ENCODE results near the gene RFTN1.

- TF ChIP-seq ISL1 (CRISPR knock-in tag; IDR thresholded peaks at IDR 0.05) (no peak), RARB (CRISPR knock-in tag; IDR thresholded peaks at IDR 0.05) (no peak)
- TF ChIP-seq, protein P1, sequence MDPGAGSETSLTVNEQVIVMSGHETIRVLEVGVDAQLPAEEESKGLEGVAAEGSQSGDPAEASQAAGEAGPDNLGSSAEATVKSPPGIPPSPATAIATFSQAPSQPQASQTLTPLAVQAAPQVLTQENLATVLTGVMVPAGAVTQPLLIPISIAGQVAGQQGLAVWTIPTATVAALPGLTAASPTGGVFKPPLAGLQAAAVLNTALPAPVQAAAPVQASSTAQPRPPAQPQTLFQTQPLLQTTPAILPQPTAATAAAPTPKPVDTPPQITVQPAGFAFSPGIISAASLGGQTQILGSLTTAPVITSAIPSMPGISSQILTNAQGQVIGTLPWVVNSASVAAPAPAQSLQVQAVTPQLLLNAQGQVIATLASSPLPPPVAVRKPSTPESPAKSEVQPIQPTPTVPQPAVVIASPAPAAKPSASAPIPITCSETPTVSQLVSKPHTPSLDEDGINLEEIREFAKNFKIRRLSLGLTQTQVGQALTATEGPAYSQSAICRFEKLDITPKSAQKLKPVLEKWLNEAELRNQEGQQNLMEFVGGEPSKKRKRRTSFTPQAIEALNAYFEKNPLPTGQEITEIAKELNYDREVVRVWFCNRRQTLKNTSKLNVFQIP (CRISPR knock-in tag; IDR thresholded peaks at IDR 0.05; ENCODE audit: borderline replicate concordance, low read depth), result no peak
These were observed 156.0 kb downstream of the RFTN1 start for GRCh38 chr3:16357186-16358121.
